Ramos (cell line): ENCODE measurements around the gene SLC7A6OS.

Experiments
- in situ Hi-C: fragments of 300-500 bp; cut with MboI; formaldehyde crosslinking; loops from one replicate; pipeline ENCODE4 v1.14.3; 2022; ENCODE audit warnings: low sequenced_read_pairs; ENCODE audit not compliant: unreplicated experiment

Gene SLC7A6OS

DNA sequence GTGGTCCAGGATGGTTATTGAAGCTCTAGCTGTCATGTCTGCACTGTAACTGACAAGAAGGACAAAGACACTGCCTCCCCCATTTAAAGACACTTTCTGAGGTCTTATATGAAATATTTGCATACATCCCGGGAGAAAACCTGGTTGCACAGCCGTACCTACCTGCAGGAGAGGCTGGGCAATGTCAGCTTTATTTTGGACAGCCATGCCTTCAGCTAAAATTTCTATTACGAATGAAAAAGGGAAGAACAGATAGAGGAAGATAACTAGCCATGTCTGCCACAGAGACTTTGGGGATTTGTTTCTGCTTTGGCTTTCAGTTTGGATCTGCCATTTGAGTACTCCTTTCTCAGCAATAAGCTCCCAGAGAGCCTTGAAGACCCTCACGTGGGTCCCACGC lies 27.4 kb downstream of the SLC7A6OS start:
- in situ Hi-C loops, result no loop called here

DNA sequence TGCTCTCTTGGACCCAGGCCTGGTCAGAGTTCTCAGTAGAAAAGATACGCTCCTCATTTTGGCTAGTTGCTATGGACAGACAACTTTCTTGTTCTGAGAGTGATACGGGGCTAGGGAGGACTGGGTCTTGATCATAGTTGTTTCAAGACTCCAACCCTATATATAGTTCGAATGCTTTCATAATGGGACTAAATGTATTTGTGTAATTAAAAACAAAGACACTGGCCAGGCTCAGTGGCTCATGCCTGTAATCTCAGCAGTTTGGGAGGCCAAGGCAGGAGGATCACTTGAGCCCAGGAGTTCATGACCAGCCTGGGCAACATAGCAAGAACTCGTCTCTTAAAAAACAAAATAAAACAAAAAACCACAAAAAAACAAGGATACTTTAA lies 28.7 kb downstream of the SLC7A6OS start:
- in situ Hi-C loops, result no loop called here

- in situ Hi-C loops, result no loop called here
Observed at GRCh38 chr16:68281368-68282063, 29.2 kb downstream of the SLC7A6OS start.

GRCh38 chr16:68279726-68280558 lies 30.8 kb downstream of the SLC7A6OS start:
- in situ Hi-C loops, result no loop called here

- in situ Hi-C loops, result no loop called here
Observed at GRCh38 chr16:68276223-68276622, 34.5 kb downstream of the SLC7A6OS start.

- in situ Hi-C loops, result no loop called here
Observed at GRCh38 chr16:68275611-68276191, 35.0 kb downstream of the SLC7A6OS start.

DNA sequence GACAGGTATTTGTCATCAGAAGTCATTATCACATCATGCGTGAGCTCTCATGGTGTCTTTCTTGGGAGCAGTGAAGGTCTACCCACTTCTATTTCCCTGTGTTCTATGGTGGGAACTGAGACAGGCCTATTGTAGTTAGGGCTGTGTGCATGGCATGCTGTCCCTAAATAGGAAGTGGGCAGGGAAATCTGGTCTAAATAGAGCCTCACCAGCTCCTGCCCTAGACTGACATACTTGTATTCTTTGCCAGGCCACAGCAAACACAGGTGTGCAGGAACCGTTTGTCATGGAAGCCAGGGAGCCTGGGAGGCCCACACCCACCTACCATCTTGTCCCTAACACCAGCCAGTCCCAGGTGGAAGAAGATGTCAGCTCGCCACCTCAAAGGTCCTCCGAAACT lies 36.3 kb downstream of the SLC7A6OS start:
- in situ Hi-C loops, result no loop called here

GRCh38 chr16:68273896-68274295 lies 36.9 kb downstream of the SLC7A6OS start:
- in situ Hi-C loops, result no loop called here

DNA sequence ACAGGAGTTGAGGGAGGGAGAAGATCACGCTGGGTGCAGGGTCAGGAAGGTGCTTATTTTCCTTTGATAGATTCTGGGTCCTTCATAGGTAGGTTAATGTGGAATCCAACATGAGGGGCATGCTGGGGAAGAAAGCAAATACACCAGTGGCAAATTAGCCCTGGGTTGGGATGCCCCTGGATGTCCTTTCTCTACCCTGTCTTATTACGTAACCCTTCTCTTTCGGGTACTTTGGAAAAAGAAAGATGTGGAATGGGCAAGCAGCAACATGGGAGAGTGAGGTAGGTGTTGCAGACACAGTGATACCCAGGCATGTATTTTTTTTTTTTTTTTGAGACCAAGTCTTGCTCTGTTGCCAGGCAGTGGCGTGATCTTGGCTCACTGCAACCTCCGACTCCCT lies 37.3 kb downstream of the SLC7A6OS start:
- in situ Hi-C loops, result no loop called here

DNA sequence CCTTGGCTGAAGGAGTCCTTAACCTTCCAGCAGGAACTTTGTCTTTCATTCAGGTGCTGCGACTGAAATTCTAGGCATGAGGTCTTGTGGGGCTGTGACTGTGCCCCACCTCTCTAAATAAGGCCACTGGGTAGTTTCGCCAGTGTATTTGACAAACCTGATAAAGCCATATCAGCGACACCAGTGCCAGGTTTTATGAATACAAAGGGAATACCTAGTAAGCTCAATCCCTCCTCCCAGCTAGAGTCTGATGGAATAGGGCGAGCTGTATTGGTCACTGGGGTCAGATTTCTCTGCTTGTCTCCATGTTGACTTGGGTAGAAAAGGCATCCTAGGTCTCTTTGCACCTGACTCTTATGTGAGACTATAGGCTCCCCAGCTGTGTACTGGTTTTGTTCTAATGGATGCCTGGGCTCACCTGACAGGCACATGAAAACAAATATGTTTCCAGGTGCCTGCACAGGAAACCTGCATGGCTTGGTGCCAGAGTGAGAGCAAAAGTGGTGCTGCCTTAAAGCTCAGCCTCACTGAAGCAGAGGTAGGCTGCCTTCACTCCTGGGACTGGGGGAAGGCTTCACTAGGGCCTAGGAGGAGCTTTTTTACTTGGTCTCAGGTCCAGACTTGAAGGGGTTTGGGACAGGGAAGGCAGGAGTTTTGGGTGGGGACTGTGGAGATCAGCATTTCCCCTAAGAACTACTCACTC lies 38.1 kb downstream of the SLC7A6OS start:
- in situ Hi-C loops, result no loop called here

- in situ Hi-C loops, result no loop called here
Observed at GRCh38 chr16:68270353-68270752, 40.4 kb downstream of the SLC7A6OS start.

GRCh38 chr16:68269793-68270192 lies 41.0 kb downstream of the SLC7A6OS start:
- in situ Hi-C loops, result no loop called here

GRCh38 chr16:68267612-68268405 lies 42.9 kb downstream of the SLC7A6OS start:
- in situ Hi-C loops, result no loop called here

DNA sequence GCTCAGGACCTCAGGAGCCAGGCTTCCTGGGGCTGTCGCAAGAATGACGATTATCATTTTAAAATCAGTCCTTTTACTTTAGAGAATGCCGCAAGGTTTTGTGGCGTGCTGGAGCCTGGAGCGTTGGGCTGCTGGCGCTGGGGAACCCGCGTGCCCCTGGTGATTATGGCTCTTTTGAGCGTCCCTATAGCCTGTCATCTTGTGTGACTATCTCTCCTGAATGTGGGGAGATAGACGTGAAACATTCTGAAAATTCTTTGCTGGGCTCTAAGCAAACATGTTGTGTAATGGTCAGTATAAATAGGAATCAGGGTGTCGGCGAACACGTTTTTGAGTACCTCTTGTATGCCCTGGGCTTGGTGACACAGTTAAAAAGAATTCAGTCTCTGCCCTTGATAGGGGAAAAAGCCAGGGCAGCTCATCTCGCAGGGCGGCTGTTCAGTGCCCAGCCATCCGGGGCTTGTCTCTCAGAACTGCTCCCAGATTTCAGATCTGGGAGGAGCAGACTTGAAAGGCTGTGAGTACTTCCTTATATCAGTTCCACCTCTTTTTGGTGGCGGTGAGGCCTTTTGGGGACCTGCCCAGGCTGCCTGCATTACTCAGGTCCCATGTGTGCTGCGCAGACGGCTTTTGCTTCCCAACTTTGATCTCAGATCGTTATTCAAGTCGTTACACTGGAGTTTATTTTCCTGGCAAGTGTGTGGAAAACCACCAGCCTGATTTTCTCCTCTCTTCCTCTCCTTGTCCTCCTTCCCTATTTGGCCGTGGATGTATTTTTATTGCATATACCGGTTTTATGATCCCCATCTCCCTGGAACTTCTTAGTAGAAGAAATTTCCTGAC lies 45.4 kb downstream of the SLC7A6OS start:
- in situ Hi-C loops, result no loop called here

DNA sequence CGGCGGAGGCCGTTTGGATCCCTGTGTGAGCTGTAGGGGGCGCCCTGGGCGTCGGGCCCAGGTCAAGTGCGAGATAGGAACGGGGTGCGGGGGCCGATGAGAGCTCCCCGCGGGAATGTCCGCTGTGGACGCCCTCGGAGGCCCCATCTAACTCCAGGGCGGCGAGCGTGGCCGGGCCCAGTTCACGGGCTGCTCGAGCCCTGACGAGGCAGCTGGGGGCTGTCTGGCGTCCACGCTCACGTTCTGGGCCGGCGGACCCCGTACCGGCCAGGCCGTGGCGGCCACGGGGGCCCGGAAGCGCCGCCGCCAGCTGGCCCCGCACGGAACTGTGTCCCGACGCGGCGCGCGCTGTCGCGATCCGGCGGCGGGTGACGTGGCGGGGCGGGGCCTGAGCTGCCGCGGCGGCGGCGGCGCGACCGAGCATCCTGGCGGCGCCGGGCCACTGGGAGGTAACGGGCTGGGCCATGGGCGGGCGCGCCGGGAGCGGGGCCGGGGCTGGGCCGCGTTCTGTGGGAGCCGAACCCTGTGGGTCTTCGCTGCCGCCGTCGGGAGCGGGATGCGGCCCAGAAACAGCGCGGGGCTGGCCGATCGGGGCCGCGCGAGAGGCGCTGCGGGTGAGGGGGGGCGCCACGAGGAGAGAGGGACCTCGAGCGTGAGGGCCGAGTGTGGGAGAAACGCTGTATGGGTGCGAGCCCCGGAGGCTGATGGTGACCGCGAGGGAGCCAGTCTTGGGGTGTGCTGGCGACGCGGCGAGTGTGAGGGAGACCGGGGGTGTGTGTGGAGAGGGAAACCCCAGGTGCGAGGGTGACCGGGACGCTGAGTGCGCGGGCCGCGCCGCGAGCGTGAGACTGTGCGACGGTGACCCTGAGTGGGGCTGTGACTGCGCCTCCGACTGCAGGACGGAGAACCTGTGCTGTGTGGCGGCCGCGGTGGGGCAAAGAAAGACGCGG lies 46.3 kb downstream of the SLC7A6OS start, which contains the start of gene SLC7A6:
Gene SLC7A6 (plus strand): TSS at position 399 of the 950 bp plus-strand sequence. CDS start 10,201 bp downstream, outside the sequence.
- in situ Hi-C loops, result no loop called here

GRCh38 chr16:68263559-68264127 lies 47.1 kb downstream of the SLC7A6OS start:
- in situ Hi-C loops, result no loop called here

DNA sequence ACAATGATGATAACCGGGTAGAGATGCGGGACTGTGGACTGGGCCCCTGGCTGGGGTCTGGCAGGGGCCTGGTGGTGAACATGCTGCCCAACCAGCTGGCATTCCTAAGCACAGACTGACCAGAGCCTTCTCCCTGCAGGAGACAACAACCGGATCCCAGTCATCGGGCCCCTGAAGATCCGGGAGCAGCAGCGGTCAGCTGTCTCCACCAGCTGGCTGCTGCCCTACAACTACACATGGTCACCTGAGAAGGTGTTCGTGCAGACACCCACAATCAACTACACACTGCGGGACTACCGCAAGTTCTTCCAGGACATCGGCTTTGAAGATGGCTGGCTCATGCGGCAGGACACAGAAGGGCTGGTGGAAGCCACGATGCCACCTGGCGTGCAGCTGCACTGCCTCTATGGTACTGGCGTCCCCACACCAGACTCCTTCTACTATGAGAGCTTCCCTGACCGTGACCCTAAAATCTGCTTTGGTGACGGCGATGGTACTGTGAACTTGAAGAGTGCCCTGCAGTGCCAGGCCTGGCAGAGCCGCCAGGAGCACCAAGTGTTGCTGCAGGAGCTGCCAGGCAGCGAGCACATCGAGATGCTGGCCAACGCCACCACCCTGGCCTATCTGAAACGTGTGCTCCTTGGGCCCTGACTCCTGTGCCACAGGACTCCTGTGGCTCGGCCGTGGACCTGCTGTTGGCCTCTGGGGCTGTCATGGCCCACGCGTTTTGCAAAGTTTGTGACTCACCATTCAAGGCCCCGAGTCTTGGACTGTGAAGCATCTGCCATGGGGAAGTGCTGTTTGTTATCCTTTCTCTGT lies 51.5 kb downstream of the SLC7A6OS start:
- in situ Hi-C loops, result no loop called here
